ENCODE results near the gene ZMYM5.
"Not testable (repeated sequence)": the region's sequence is repeated elsewhere in the genome, so short reads cannot be mapped to it uniquely, and the experiment has no call there.

ZMYM5 gene

GRCh38 chr13:19818223-19818842 lies 45.1 kb downstream of the ZMYM5 start:
- no peak for DNase-seq (ENCODE audit: low spot score)

- DNase-seq (ENCODE audit: low spot score): no peak
These were observed 45.8 kb downstream of the ZMYM5 start for GRCh38 chr13:19817510-19818158.

GRCh38 chr13:19817106-19817505 lies 46.3 kb downstream of the ZMYM5 start:
- no peak for DNase-seq (ENCODE audit: low spot score)

DNA sequence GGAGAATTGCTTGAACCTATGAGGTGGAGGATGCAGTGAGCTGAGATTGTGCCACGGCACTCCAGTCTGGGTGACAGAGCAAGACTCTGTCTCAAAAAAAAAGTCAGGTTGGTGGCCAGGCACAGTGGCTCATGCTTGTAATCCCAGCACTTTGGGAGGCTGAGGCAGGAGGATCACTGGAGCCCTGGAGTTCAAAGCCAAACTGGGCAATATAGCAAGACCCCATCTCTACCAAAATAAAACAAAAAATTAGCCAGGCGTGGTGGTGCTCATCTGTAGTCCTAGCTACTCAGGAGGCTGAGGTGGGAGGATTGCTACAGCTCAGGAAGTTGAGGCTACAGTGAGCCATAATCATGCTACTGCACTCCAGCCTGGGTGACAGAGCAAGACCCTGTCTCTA lies 47.6 kb downstream of the ZMYM5 start:
- DNase-seq (ENCODE audit: low spot score): not testable (repeated sequence)

DNA sequence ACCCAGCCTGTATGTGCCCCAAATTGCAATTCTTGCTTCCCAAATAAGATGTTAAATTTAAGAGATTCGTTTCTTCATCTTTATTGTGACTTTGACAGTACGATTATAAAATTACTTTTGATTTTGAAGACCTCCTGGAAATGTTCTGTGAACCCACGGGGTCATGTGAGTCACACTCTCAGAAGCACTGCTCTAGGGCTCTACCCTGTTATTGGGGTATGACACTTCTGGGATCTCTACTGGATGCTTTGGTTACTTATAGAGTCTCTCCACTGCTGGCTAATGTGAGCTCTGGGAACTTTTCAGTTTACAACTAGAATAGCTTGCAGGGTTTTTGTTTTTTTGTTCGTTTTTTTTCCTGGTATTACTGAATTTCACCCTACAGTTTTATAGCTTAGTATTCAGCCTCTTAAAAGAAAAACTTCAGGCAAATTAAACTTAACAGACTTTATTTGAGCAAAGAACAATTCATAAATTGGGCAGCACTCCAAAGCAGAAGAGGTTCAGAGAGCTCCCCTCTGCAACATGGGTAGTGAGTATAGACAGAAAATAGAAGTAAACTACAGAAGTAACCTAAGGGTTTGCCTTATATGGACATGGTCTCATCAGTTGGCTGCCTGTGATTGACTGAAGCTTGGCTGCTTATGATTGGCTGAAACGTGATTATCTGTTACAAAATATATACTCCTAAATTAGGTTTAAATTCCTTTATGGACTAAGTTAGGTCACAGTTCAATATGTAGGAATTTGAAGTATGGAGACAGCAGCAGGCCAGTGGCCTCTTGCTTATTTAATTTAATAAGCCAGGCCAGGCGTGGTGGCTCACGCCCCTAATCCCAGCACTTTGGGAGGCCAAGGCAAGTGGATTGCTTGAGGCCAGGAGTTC lies 52.2 kb downstream of the ZMYM5 start:
- DNase-seq (ENCODE audit: low spot score): no peak

GRCh38 chr13:19810151-19810550 lies 53.3 kb downstream of the ZMYM5 start:
- no peak for DNase-seq (ENCODE audit: low spot score)

- DNase-seq (ENCODE audit: low spot score): no peak
These were observed 57.7 kb downstream of the ZMYM5 start for GRCh38 chr13:19805765-19806164.

GRCh38 chr13:19795956-19796355 lies 67.5 kb downstream of the ZMYM5 start:
- no peak for DNase-seq (ENCODE audit: low spot score)

- DNase-seq (ENCODE audit: low spot score): no peak
These were observed 68.8 kb downstream of the ZMYM5 start for GRCh38 chr13:19794631-19795030.

DNA sequence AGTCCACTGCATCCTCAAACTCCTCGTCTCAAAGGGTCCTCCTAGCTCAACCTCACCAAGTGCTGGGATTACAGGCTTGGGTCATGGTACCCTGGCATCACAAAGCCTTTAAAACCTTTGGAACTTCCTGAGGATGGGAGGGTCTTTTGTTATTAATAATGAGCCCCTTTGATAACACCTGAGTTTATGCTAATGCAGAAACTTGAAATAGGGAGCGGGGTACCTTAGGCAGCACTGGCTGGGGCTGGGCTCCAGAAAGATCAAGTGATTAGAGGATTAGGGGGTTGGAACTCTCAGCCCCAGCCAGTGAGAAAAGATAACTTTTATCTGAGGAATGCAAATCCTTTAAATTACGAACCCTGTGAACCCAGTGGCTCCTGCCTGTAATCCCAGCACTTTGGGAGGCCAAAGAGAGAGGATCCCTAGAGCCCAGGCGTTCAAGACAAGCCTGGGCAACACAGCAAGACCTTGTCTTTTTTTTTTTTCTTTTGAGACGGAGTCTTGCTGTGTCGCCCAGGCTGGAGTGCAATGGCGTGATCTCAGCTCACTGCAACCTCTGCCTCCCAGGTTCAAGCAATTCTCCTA lies 71.4 kb downstream of the ZMYM5 start:
- no peak for DNase-seq (ENCODE audit: low spot score)

GRCh38 chr13:19782727-19783682 lies 80.4 kb downstream of the ZMYM5 start, which contains the start of gene PSPC1:
Gene PSPC1 (minus strand): TSS chr13:19782945. CDS start chr13:19782757, 188 bp downstream.
- DNase-seq (ENCODE audit: low spot score): peak; percentile 95

- peak; percentile 30 for DNase-seq (ENCODE audit: low spot score)
These were observed 81.3 kb downstream of the ZMYM5 start for GRCh38 chr13:19782049-19782726.

DNA sequence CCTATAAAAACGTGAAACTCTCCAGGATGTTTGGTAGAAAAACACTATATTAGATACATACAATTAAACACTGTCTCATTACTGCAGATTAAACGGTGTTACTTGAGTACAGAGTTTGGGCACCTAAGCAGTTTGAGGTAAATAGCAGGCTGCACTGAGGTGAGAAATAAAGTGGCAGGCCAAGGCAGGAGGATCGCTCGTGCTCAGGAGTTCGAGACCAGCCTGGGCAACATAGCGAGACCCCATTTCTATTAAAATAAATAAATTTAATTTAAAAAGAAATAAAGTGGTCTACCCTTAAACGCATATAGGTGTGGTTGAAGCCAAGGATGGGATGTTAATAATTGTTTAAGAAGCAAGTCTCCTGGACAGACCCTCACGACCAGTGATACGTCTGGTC lies 81.9 kb downstream of the ZMYM5 start:
- no peak for DNase-seq (ENCODE audit: low spot score)

GRCh38 chr13:19780753-19781418 lies 82.6 kb downstream of the ZMYM5 start:
- not testable (repeated sequence) for DNase-seq (ENCODE audit: low spot score)
